ENCODE results near the gene LATS2. TPM values are rescaled to one million over a fixed set of nuclear protein-coding genes. Genes with fewer than 3 reads are reported as not detected.

Gene LATS2
- total RNA-seq, 4 donors from 2014 or later: 33.0 to 69.6 (median 37.5) TPM

DNA sequence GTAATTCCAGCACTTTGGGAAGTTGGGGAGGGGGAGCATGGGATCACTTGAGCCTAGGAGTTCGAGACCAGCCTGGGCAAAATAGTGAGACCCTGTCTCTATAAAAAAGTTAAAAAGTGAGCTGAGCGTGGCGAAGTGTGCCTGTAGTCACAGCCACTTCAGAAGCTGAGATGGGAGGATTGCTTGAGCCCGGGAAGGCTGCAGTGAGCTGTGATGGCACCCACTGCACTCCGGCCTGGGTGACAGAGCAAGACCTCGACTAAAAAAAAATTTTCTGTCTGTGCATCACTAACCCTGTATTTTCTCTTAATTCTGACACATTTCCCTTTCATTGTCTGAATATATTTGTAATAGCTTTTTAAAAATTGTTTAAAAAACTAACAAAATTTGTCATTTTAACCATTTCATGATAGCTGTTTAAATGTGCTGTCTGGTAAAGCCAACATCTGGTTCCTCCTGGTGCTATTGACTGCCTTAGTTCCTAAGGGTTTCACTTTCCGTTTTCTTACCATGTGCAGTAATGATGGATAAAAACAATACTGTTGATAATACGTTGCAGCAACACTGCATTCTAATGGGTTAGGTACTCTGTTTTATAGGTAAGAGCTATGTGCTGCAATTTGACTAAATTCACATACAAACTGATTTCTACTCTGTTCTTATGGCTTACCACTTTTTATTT lies 29.7 kb downstream of the LATS2 start:
- DNase-seq: peak; percentile 66 to 69
- peaks cover 54 to 55% of the 10 kb centered on the region in 2 donors for H3K4me1 ChIP-seq
- peak overlapping the region; percentile 80 to 88 (median 87) for H3K27ac ChIP-seq

DNA sequence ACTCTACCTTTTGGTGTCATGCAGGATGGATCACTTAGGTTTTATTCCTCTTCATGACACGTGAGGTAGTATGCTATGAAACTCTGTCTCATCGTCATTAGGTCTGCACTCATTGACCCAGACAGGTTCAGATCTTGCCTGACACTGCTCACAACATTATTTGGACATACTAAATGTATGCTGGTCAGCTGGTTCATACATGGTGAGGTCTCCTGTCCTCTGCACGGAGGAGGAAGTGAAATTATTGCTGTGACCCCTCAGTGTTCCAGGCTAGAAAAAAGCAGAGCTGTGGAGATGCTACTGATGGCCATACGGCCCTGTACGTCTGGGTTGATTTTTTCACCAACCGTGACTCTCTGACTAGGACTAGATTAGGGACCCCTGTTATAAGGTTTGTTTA lies 35.8 kb downstream of the LATS2 start:
- intact Hi-C loops (cut with DNase I): no loop called here
- Histone ChIP-seq H3K4me3 (replicated peaks in 1 of 3) (no peak overlapping the region), H3K4me1 (peaks cover 24 to 25% of the 10 kb centered on the region in 2 donors), H3K36me3 (no peaks in the 10 kb centered on the region), H3K9me3 (no peaks in the 10 kb centered on the region), H3K27ac (no peak overlapping the region), H3K27me3 (no peaks in the 10 kb centered on the region)
- 86 to 97% methylated on average over 6 of the region's 6 CpGs for WGBS, 2 donors
- no peak for DNase-seq
- TF ChIP-seq POLR2A (IDR thresholded peaks at IDR 0.05): no peak
- TF ChIP-seq, protein P1, sequence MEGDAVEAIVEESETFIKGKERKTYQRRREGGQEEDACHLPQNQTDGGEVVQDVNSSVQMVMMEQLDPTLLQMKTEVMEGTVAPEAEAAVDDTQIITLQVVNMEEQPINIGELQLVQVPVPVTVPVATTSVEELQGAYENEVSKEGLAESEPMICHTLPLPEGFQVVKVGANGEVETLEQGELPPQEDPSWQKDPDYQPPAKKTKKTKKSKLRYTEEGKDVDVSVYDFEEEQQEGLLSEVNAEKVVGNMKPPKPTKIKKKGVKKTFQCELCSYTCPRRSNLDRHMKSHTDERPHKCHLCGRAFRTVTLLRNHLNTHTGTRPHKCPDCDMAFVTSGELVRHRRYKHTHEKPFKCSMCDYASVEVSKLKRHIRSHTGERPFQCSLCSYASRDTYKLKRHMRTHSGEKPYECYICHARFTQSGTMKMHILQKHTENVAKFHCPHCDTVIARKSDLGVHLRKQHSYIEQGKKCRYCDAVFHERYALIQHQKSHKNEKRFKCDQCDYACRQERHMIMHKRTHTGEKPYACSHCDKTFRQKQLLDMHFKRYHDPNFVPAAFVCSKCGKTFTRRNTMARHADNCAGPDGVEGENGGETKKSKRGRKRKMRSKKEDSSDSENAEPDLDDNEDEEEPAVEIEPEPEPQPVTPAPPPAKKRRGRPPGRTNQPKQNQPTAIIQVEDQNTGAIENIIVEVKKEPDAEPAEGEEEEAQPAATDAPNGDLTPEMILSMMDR (IDR thresholded peaks at IDR 0.05): no peak

More for the DNA sequence above, 29.7 kb downstream of the LATS2 start:
- Histone ChIP-seq H3K27me3 (no peaks in the 10 kb centered on the region), H3K4me3 (replicated peaks in 1 of 3) (no peak overlapping the region), H3K36me3 (no peaks in the 10 kb centered on the region), H3K9me3 (no peaks in the 10 kb centered on the region)
- intact Hi-C loops (cut with DNase I): no loop called here
- WGBS, 2 donors: 65 to 73% methylated on average over 8 of the region's 8 CpGs
- no peak for TF ChIP-seq POLR2A (IDR thresholded peaks at IDR 0.05)

DNA sequence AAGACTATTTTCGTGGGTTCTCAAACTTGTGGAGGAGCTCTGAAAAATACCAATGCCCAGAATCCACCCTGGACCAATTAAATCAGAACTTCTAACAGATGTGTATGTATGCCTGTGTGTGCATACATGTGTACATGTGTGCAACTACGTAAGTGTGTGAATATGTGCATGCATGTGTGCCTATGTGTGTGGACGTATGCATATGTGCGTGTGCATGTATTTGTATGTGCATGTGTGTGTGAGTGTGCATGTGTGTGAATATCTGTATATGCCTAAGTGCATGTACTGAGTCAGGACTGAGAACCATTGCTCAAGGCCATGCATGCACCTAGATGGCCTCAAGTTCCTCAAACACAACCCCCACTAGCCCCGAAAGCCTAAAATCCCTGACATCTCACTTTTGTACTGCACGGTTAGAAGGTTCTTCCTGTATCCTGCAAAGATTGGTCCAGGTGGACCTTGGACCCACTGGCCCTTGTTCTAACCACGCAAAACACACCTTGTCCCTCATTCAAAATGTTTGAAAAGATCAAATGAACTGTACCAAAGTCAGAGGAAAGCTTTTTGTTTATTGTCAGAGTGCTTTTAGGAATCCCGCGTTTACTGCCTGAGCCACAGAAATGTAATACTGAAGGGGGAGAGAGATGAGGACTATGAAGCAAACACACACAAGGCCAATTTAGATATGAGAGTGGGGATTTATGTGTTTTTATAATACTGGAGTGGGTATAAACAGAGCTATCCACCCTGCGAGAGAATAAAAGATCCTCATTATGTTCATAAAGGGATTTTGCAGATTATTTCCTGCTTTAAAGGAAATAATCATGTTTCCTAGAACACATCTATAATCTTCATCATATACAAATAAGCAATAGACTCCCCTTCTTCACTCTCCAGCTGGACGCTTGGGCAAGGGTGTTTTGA lies 39.1 kb downstream of the LATS2 start:
- Histone ChIP-seq H3K9me3 (no peaks in the 10 kb centered on the region), H3K36me3 (no peaks in the 10 kb centered on the region), H3K27ac (peak overlapping the region; percentile 73 to 87 (median 80)), H3K27me3 (no peaks in the 10 kb centered on the region), H3K4me1 (peaks cover 34 to 41% of the 10 kb centered on the region in 2 donors), H3K4me3 (replicated peaks in 1 of 3) (no peak overlapping the region)
- TF ChIP-seq POLR2A (IDR thresholded peaks at IDR 0.05): no peak
- TF ChIP-seq, protein P1 (IDR thresholded peaks at IDR 0.05): no peak
- intact Hi-C loops (cut with DNase I): no loop called here
- 82 to 87% methylated on average over 11 of the region's 11 CpGs for WGBS, 2 donors
- no peak for DNase-seq

DNA sequence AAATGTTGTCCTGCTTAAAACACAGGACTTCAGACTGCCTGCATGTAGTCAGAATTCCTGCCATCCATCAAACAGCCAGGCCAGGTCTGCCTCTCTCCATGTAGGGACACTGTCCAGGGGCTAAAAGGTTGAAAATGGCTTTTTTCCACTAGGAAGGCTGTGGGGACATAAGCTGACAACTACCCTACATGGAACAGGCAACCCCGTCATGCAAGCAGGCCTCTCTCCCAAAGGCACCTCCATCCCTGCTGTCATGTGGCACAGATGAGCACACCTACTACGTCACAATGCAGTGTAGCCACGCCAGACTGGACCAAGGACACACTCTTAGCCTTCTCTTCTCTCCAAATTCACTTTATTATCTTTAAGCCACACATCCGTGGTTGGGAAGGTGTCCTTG lies 40.8 kb downstream of the LATS2 start:
- Histone ChIP-seq H3K27ac (peak overlapping the region; percentile 41 to 78 (median 73)), H3K4me1 (peaks cover 52 to 58% of the 10 kb centered on the region in 2 donors), H3K27me3 (no peaks in the 10 kb centered on the region), H3K36me3 (no peaks in the 10 kb centered on the region), H3K9me3 (no peaks in the 10 kb centered on the region), H3K4me3 (replicated peaks in 1 of 3) (no peak overlapping the region)
- TF ChIP-seq POLR2A (IDR thresholded peaks at IDR 0.05): no peak
- TF ChIP-seq, protein P1 (IDR thresholded peaks at IDR 0.05): no peak
- no peak for DNase-seq
- intact Hi-C loops (cut with DNase I): no loop called here
- WGBS, 2 donors: 82 to 85% methylated on average over 4 of the region's 4 CpGs

DNA sequence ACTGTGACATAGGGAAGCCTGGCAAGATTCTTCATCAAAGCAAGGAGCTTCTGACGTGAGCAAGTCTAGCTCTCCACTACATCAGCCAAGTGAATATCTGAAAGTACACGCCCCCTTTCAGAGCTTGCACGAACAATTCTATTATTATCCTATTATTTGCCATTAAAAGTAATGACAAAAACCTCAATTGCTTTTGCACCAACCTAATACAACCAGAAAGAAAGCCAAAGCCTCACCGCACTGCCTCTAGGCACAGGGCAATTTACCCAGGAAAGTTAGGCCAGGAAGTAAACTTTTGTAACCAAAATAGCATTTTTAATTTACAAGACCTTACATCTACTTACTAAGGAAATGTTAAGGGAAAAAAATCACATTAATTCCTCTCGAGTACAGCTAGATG lies 41.2 kb downstream of the LATS2 start:
- H3K9me3 ChIP-seq: no peaks in the 10 kb centered on the region
- intact Hi-C loops (cut with DNase I): no loop called here
- H3K4me1 ChIP-seq: peaks cover 56 to 62% of the 10 kb centered on the region in 2 donors
- H3K36me3 ChIP-seq: no peaks in the 10 kb centered on the region
- H3K4me3 ChIP-seq (replicated peaks in 1 of 3): no peak overlapping the region
- no peak for DNase-seq
- peak overlapping the region; percentile 41 to 78 (median 73) for H3K27ac ChIP-seq
- TF ChIP-seq, protein P1 (IDR thresholded peaks at IDR 0.05): no peak
- no peak for TF ChIP-seq POLR2A (IDR thresholded peaks at IDR 0.05)
- H3K27me3 ChIP-seq: no peaks in the 10 kb centered on the region
- WGBS, 2 donors: 60 to 64% methylated on average over 5 of the region's 5 CpGs

All from thyroid gland (tissue), 4 donors.